Osteoblast (primary cell): ENCODE results near the gene RLBP1. TPM values are rescaled to one million over a fixed set of nuclear protein-coding genes. Genes with fewer than 3 reads are reported as not detected.

Source experiments
- DNase-seq: peaks from one replicate; pipeline ENCODE4 v3.0.0; 2011; ENCODE audit warnings: low spot score, mixed read lengths; ENCODE audit not compliant: insufficient read length; ENCODE audit errors: missing footprints
- H2AFZ ChIP-seq: 2 replicates; pipeline ENCODE4 v1.6.0; 2011; ENCODE audit warnings: mild to moderate bottlenecking, low read length
- H3K27ac ChIP-seq: 2 replicates; pipeline ENCODE4 v1.5.1; 2011; ENCODE audit warnings: mild to moderate bottlenecking, low read depth, low read length, moderate library complexity
- H3K27me3 ChIP-seq: 2 replicates; pipeline ENCODE4 v1.6.0; 2012; ENCODE audit warnings: mild to moderate bottlenecking, control low read depth, inconsistent platforms, low read length, moderate library complexity; ENCODE audit not compliant: insufficient read depth
- H3K36me3 ChIP-seq: 2 replicates; pipeline ENCODE4 v1.5.1; 2011; ENCODE audit warnings: mild to moderate bottlenecking, low read length, control low read depth, moderate library complexity; ENCODE audit not compliant: insufficient read depth
- H3K4me1 ChIP-seq: 2 replicates; pipeline ENCODE4 v1.5.1; 2011; ENCODE audit warnings: mild to moderate bottlenecking, low read length, control low read depth, moderate library complexity; ENCODE audit not compliant: insufficient read depth
- H3K4me2 ChIP-seq: 2 replicates; pipeline ENCODE4 v1.6.0; 2011; ENCODE audit warnings: mild to moderate bottlenecking, low read length; ENCODE audit not compliant: insufficient read depth
- H3K4me3 ChIP-seq: fragments of 200-600 bp; sonication (generic); 3 replicates; pipeline ENCODE4 v1.5.1; 2012; ENCODE audit warnings: mild to moderate bottlenecking, low read length, inconsistent platforms; ENCODE audit not compliant: insufficient read depth
- H3K79me2 ChIP-seq: 2 replicates; pipeline ENCODE4 v1.6.0; 2012; ENCODE audit warnings: mild to moderate bottlenecking, low read length, control low read depth, inconsistent platforms; ENCODE audit not compliant: insufficient read depth
- H3K9me3 ChIP-seq: 2 replicates; pipeline ENCODE4 v1.5.1; 2011; ENCODE audit warnings: low read depth, low read length, control low read depth
- H4K20me1 ChIP-seq: 2 replicates; pipeline ENCODE4 v1.6.0; 2012; ENCODE audit warnings: mild to moderate bottlenecking, low read length, control low read depth; ENCODE audit not compliant: insufficient read depth
- CTCF ChIP-seq: IDR thresholded peaks from 2 replicates; pipeline ENCODE4 v1.5.1; 2011; ENCODE audit warnings: mild to moderate bottlenecking, low read depth, low read length, moderate library complexity; ENCODE audit errors: extremely low read depth
- total RNA-seq: library from RNA; depleted of rRNA; stranded (reverse); fragments of >200 nt; gene quantifications from 2 replicates; pipeline ENCODE4 v1.2.3, GENCODE V29; 2012

Gene RLBP1
- total RNA-seq, 1 donor, result under 0.01 TPM

GRCh38 chr15:89218531-89218930, 2.8 kb downstream of the RLBP1 start:
- H3K27ac ChIP-seq, result no peak overlapping the region
- H3K9me3 ChIP-seq, result no peaks in the 10 kb centered on the region
- peaks cover 30% of the 10 kb centered on the region for H3K27me3 ChIP-seq
- H3K4me1 ChIP-seq, result no peaks in the 10 kb centered on the region
- TF ChIP-seq CTCF, result no peak
- H2AFZ ChIP-seq, result no peak overlapping the region
- no peak for DNase-seq
- no peaks in the 10 kb centered on the region for H3K36me3 ChIP-seq
- H4K20me1 ChIP-seq, result no peaks in the 10 kb centered on the region
- H3K4me3 ChIP-seq, result no peak overlapping the region
- no peak overlapping the region for H3K4me2 ChIP-seq
- no peaks in the 10 kb centered on the region for H3K79me2 ChIP-seq

- no peak overlapping the region for H3K27ac ChIP-seq
- no peak overlapping the region for H2AFZ ChIP-seq
- H3K4me3 ChIP-seq, result no peak overlapping the region
- no peak overlapping the region for H3K4me2 ChIP-seq
- H3K9me3 ChIP-seq, result no peaks in the 10 kb centered on the region
- H4K20me1 ChIP-seq, result no peaks in the 10 kb centered on the region
- no peaks in the 10 kb centered on the region for H3K79me2 ChIP-seq
- H3K27me3 ChIP-seq, result peaks cover 30% of the 10 kb centered on the region
- TF ChIP-seq CTCF, result no peak
- no peaks in the 10 kb centered on the region for H3K36me3 ChIP-seq
- H3K4me1 ChIP-seq, result no peaks in the 10 kb centered on the region
- DNase-seq, result no peak
Observed at GRCh38 chr15:89217686-89218376, 3.5 kb downstream of the RLBP1 start.

- Histone ChIP-seq H3K36me3 (no peaks in the 10 kb centered on the region), H4K20me1 (no peaks in the 10 kb centered on the region), H3K9me3 (no peaks in the 10 kb centered on the region), H2AFZ (no peak overlapping the region), H3K4me3 (no peak overlapping the region), H3K27ac (no peak overlapping the region), H3K27me3 (peaks cover 30% of the 10 kb centered on the region), H3K4me1 (no peaks in the 10 kb centered on the region), H3K79me2 (no peaks in the 10 kb centered on the region), H3K4me2 (no peak overlapping the region)
- no peak for TF ChIP-seq CTCF
- DNase-seq, result no peak
Observed at GRCh38 chr15:89217031-89217430, 4.3 kb downstream of the RLBP1 start.

- Histone ChIP-seq H3K4me2 (no peak overlapping the region), H2AFZ (no peak overlapping the region), H3K4me1 (no peaks in the 10 kb centered on the region), H3K4me3 (no peak overlapping the region), H3K79me2 (no peaks in the 10 kb centered on the region), H3K9me3 (no peaks in the 10 kb centered on the region), H4K20me1 (no peaks in the 10 kb centered on the region), H3K27ac (no peak overlapping the region), H3K27me3 (peaks cover 25% of the 10 kb centered on the region), H3K36me3 (no peaks in the 10 kb centered on the region)
- no peak for TF ChIP-seq CTCF
- DNase-seq, result no peak
Observed at GRCh38 chr15:89215627-89216026, 5.8 kb downstream of the RLBP1 start.
